NCI-H526 (cell line): ENCODE data around the gene CPEB1.

Experiments
- DNase-seq, 2 experiments: peaks; one replicate each; lab custom pipeline; 2025; lab: John Stamatoyannopoulos, UW

The CPEB1 gene

DNA sequence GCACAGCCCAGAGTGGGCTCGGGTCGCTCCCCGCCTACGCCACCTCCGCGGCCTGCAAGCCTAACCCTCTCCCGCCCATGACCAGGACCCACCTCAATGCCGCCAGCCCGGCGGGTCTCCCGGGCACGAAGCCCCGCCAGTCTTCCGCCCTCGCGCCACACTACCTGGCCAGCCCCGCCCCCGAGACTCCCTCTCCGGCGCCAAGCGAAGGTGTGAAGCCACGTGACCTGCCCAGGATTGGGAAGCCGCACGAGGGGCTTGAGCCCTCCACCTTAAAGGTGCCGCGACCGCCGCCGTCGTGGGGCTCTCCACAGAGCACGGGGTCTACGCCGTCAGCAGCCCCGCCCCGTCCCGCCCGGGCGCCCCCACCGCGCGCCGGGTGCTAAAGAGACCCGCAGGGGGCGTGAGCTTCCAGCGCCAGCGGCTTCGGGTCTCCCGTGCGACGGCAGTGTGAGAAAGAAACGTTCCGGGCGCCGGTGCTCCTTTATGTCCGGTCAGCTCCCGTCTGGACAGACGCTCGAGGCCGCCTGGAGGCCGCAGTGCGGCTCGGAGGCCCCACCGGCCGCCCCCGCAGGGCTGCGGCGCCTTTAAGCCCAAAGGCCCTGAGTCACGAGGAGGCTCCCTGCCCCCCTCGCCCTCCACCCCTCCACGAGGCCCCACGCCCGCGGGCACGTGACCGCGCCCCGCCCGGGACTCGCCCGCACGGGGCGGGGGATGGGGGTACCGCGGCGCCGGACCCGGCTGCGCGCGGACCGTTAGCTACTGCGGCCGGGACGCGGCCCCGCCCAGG is at the start of gene CPEB1:
Gene CPEB1, minus strand, starts transcription at position 319 of the 790 bp plus-strand sequence. CDS start 18,904 bp downstream, outside the sequence.
- DNase-seq, result peak in 1 of 2 experiments; percentile 68

DNA sequence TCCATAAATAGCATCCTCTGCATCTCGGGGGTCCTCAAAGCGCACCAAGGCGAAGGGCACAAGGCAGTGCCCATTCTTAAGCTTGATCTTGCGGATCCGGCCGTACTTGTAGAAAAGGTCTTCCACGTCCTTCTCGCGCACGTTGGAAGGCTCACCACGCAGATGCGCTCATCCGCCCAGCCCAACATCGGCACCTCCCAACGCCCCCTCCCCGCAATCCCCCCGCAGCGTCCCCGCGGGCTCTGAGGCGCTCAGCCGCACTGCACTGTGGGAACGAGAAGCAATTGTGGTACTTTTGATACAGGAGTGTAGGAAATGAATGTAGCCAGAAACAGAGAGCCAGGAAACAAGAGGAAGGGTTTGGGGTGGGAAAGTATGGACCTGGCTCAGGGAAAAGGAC is 45.0 kb upstream of the CPEB1 start:
- DNase-seq, result no peak

DNA sequence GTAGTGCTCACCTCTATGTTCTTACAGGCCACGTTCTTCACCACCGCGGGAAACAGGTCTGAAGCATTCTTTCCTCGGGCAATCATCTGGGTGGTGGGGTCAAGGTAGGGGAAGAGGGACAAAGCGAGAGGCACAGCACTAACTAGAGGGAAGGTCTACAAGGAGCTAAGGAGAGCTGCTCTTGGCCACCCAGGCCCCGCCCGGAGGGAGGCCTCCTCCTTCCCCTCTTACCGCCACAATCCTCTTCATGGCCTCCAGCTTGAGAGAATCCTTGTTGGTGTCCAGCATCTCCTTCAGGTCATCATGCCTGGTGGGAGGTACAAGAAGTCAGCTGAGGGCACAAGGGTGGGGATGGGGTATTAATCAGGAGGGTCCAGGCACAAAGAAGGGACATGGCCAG is 42.0 kb upstream of the CPEB1 start:
- no peak for DNase-seq

DNA sequence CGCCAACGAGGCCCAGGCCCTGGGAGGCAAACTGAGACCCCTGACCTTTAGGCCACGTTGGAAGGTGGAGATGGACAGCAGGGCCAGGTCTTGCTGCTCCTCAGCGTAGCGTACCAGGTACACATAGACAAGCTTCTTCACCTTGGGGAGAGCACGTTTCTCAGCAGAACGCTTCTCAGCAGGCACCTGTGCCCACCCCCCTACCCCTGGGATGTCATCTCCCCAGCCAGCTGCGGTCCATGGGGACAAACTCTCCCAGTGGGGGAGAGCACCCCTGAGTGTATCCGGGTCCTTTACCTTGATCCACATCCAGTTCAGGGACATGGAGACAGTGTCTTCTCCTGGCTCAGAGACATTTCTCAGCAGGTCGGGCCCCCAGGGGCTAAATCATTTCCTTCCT is 41.5 kb upstream of the CPEB1 start:
- no peak for DNase-seq

DNA sequence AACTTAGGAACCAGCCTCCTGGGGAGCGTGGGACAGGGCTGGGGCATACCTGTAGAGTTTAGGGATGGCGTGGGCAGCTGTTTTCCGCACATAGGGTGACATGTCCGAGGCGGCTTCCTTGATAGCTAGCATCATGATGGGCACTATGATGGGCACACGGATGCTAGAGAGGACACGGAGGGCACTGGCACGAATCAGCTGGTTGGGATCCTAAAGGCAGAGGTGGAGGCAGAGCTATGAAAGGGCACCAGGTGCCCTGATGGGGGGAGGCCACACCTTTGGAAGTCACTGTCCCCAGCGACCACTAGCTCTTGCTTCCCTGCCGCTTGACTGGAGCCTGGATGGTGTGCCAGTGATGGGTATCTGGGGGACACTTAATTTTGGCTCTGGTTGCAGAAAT is 34.2 kb upstream of the CPEB1 start:
- DNase-seq, result peak in 1 of 2 experiments; percentile 31

DNA sequence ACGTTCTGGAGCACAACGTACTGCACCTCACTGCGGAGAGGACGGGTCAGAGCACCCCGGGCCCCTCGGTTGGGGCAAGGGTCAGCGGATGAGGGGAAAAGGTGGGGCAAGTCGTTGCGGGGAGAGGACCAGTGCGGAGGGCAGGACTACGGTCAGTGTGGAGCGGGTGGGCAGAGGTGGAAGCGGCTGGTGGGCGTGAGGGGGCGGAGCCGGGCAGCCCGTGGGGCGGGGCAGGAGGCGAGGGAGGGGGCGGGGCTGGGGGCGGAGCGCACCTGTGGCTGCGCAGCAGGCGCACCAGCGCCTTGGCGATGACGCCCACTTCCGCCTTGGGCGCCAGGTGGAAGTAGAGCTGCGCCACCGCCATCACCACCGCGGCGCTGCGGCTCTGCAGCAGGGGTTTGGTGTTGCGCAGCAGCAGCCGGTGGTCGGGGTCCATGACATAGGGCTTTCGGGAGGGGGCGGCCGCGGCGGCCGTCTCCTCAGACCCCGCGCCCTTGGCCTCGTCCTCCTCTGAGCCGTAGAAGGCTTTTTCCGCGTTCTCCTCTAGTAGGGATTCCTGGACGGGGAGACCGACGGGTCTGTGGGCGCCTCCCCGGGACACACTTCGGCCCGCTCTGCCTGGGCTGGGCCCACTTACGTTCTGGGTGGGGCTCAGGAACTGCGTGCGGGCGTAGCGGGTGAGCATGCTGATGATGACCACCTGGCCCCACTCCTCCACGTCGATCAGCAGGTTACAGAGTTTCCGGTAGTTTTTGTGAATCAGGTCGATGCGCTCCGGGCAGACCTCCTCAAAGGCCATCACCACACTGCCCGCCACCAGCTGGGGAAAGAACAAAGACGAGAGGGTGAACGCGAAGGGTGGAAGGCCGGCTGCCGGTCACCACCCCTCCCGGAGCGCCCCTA is 33.3 kb upstream of the CPEB1 start:
- DNase-seq, result peak; percentile 63 to 93

DNA sequence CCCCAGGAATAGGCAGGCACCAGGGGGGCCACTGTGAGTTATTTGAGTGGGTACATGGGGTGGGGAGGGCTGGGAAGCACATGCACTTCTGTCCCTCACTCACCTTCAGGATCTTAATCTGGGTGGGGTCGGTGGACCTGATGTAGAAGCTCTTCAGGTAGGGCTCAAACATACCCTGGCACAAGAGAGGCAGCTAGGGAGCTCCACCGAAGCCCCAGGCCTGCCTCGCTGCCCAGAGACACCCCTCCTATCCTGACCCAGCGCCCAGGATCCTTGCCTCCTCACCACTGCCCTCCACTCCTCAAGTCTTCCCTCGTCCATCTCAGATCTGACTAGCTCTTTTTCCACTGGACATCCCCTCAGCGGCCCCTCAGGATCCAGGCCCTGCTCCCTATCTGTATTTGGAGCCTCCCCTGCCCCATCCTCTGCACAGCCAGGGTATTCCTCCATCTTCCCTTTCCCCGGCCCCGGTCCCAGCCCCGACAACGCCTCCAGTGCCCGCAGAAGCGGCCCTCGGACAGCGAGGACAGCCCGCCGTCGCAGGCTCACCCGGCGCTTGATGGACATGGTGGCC is 32.5 kb upstream of the CPEB1 start:
- DNase-seq, result no peak

DNA sequence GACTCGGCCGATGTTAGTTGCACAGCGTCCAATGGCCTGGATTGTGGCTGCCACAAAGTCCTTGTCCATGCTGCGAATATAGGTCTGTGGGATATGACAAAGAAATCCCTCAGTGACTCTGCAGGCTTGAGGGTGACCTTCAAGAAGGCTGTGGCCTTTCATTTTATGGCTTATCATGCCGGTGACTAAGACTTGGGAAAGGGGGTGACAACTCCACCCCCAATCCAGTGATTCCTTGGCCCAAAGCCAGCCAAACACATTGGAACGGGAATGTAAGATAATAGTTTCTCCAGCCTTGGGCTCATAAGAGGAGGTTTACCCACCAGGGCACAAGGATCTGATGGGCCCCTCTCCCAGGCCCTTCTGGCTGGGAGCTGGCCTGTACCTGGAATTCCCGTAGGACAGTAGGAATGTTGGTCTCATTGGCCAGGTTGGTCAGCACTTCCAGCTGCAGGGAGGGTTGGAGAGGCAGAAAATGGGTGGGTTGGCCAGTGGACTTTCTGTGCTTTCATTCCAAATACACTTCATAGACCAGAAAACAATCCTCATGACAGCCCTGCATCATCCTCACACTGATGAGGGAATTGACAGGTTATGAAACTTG is 30.7 kb upstream of the CPEB1 start:
- no peak for DNase-seq

DNA sequence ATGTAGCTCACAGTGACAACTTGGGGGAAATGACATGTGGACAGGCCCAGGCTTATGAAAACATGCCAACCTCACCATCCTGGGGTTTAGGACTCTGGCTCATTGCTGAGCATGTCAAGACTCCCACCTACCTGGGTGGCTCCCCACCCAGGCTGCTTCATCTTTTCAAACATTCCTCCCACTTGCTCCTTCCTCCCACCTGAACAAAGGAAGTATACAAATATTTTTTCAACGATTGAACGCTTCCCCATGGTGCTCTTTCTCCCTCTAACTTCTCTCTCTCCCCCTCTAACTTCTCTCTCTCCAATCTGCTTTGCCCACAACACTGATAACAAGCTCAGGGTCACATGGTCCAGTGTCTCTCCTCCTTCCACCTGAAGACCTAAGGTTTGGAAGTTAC is 27.7 kb upstream of the CPEB1 start:
- DNase-seq, result no peak

DNA sequence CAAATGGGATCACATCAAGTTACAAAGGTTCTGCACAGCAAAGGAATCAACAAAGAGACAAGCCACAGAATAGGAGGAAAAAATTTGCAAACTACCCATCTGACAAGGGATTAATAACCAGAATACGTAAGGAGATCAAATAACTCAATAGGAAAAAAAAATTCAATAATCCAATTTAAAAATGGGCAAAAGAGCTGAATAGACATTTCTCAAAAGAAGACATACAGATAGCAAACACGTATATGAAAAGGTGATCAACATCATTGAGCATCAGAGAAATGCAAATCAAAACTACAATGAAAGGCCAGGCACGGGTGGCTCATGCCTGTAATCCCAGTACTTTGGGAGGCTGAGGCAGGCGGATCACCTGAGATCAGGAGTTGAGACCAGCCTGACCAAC is 23.5 kb upstream of the CPEB1 start:
- no peak for DNase-seq

DNA sequence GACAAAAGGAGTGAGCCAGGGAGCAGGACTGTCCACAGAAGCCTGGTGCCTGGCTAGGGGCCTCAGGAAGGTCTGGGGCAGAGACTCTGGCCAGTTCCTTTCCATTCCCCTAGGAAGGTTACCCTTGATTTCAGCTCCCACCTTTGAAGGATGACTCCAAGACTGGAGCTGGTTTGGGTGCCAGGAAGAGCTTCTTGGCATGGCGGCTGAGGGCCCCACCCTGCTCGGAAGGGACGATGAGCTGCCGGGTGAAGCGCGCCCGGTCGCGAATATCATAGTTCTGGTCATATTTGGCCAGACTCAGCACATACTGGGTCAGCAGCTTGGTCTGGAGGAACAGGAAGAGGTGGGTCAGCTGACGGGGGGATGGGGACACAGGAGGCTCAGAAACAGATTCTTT is 19.4 kb upstream of the CPEB1 start:
- DNase-seq, result no peak

DNA sequence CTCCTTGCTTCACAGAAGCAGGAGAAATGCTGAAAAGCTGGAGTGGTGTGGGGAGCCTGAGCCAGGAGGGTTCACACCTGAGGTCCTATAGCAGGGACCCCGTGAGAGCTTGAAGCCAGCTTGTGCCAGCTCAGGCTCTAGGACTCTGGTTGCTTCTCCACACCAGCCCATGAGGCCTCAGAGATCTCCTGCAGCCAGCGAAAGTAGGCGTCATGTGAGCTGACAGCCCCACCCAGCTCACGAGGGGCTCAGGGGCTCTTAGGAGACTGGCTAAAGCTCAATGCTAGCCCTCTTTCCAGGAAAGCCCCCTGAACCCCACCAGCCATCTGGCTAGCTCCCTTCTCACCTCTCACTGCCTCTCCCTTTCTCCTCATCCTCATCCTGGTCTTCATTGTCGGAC is 16.9 kb upstream of the CPEB1 start:
- no peak for DNase-seq

DNA sequence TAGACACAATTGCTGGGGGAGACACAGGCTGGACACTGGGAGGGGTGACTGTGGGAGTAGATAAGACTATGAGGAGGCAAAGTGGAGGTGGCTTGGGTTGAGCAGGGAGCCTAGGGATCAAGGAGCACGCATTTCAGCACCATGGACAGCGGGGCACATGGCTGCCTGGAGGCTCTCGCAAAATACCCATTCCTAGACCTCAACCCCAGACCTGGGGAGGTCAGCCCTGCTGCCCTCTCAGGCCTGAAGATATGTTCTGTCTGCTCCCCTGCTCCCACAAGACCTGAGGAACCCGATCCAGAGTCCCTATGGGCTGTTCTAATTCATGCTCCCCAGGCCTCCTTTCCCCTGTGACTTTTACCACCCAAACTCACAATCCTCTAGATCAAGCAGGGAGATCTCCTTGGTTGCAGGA is 16.0 kb upstream of the CPEB1 start:
- no peak for DNase-seq

DNA sequence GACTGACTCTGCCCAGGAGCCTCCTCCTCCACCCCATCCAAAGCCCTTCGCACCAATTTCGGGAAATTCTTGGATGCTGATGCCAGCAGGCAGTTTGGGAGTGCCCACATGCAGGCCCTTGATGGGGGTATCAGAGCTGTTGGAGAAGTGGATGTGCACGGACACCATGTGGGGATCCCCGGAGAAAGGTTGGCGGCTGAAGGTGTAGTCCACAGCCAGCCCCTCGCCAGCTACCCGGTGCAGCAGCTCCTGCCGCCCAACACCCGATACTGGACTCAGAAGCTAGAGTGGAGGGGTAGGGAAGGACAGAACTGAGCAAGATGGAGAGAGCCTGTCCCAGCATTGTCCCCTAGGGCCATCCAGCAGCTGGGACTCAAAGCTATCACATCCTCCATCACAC is 15.5 kb upstream of the CPEB1 start:
- no peak for DNase-seq

DNA sequence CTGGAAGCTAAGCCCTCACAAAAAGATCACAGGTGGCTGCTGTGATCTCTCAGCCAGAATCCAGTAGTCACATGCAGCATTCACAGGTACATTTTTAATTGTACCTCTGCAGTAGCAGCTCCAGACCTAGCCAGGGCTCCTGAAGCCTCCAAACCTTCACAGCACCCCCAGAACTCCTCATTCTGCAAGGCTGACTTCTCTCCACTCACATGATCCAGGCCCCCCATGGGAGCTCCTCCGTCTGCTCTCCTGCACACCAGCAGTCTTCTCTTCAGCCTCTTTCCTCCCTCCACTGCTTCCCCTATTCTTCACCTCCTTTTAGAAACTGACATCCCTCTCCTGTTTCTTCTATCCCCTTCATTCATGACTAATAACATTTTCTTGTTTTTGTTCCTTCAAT is 13.2 kb upstream of the CPEB1 start:
- no peak for DNase-seq

DNA sequence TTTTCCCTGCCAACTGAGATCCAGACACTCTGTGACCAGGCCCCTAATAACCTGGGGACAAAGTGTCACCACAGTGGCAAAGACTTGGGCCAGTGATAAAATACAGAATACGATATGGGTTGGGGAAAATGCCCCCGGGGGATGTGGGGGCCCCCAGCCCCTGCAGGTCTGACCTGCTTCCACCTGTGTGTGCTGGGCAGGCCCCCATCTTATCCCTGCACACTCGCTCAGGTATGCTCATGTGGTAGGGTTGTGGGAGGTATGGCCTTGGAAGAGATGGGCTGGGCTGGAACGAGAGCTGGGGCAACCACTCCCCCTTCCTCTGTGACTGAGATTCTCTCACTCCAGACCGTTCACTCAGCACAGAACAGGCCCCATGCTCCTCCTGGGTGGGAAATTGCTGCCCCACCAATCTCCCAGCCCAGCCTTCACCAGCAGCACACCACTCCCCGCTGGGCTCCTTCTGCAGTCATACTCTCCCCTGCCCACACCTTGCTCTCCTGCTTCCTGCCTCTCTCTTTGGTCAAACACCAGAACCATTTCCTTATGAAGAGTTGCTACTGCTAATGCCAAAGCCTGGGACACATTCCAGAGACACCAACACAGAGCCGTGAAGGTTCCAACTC is 9.6 kb upstream of the CPEB1 start:
- no peak for DNase-seq

DNA sequence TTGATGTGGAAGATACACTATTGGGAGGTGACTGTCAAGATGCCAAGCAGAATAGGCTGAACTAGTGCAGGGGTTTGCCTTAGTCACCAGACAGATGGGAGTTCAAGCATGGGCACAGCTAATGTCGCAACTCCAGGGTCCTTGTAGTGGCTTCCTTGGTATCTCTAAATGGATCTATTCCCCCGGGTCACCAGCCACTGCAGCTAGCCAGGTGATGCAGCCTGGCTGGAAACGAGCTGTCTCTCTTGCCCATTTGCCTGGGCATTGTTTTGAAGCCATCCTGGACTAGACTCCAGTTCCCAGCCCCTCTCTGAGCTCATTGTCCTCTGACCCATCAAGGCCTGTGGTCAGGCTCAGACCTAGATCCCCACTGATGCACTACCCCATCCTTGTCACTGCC is 8.4 kb upstream of the CPEB1 start:
- DNase-seq, result no peak

DNA sequence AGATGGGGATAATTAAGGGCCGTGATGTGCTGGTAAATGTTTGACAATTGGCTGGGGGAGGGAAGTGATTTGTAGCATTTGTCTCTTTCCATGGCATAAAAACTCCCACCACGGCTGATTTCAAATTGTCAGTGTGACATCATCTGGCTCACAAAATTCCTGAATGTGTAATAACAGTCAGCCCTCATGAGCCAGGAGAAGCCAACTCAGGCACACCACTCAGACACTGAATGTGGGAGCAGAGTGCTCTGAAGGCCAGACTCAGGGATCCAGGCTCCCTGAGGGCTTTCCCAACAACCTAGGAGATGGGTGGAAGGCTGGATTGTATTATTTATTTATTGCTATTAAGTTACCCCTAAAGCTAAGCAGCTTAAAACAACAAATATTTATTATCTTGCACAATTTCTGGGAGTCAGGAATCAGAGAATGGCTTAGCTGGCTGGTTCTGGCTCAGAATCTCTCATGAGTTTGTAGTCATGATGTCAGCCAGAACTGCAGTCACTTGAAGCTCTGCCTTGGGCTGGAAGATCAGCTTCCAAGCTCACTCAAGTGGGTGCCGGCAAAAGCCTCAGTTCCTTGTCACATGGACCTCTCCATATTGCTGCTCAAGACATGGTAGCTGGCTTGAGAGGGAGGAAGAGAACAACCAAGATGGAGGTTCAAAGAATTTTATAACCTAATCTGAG is 6.5 kb upstream of the CPEB1 start:
- DNase-seq, result no peak

DNA sequence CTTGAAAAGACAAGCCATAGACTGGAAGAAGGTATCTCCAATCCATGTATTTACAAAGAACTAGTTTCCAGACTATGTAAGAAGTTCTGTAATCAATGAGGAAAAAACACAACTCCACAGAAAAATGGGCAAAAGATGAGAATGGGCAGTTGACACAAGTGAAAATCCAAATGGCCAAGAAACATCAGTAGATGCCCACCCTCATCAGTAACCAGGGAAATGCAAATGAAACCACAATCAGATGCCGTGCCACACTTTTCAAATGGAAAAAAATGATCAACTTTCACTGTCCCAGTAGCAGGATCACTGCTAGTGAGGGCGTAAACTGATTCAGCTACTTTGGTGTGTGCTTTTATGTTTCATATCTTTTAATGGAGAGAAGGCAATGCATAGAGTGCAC is 4.5 kb upstream of the CPEB1 start:
- DNase-seq, result no peak

DNA sequence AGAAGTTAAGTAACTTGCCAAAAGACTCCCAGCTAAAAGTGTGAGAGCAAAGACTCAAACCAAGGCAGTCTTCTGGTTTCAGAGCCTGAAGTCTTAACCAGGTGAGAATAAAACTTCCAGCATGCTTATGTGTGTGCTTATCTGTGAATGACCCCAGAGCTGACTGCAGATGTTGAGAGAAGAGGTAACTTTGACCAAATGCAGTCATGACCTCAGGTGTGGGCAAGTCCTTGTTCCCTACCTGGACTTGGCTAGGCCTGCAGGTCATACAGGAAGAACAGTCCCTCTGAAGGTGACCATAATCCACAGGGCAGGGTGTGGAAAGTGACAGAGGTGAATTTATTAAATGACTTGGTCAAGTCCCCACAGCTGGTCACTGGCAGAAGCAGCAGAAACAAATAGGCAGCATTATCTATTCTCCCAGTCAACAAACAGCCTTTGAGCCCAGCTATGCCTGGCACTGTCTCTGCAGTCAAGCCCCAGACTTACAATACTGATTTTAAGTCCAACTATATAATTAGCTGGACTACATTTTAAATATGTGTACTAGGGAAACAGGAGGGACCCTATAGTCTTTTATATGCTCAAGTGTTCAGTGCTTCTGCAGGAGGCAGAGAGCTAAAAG is 3.0 kb upstream of the CPEB1 start:
- no peak for DNase-seq
